GM18499 (cell line): ENCODE results near the gene KSR2.

Experiments used
- ATAC-seq: cut with Tn5 transposase; IDR thresholded peaks from one replicate; pipeline ENCODE4 v1.9.1; 2021; ENCODE audit warnings: moderate number of reproducible peaks; ENCODE audit not compliant: insufficient read depth, unreplicated experiment

The KSR2 gene

GRCh38 chr12:117968151-117968789 lies 520 bp downstream of the KSR2 start:
- no peak for ATAC-seq

- no peak for ATAC-seq
Observed at GRCh38 chr12:117967512-117967911, 1.3 kb downstream of the KSR2 start.

- no peak for ATAC-seq
Observed at GRCh38 chr12:117967043-117967442, 1.7 kb downstream of the KSR2 start.

GRCh38 chr12:117966511-117966910 lies 2.3 kb downstream of the KSR2 start:
- no peak for ATAC-seq

GRCh38 chr12:117963836-117964235 lies 5.0 kb downstream of the KSR2 start:
- ATAC-seq = no peak

GRCh38 chr12:117936722-117937484 lies 31.9 kb downstream of the KSR2 start:
- no peak for ATAC-seq

GRCh38 chr12:117933545-117933944 lies 35.2 kb downstream of the KSR2 start:
- no peak for ATAC-seq

- no peak for ATAC-seq
Observed at GRCh38 chr12:117926391-117926899, 42.3 kb downstream of the KSR2 start.

- ATAC-seq = no peak
Observed at GRCh38 chr12:117921929-117922777, 46.6 kb downstream of the KSR2 start.

- ATAC-seq = no peak
Observed at GRCh38 chr12:117919479-117919878, 49.3 kb downstream of the KSR2 start.

GRCh38 chr12:117914686-117915085 lies 54.1 kb downstream of the KSR2 start:
- no peak for ATAC-seq

- ATAC-seq = no peak
Observed at GRCh38 chr12:117912756-117913155, 56.0 kb downstream of the KSR2 start.

- no peak for ATAC-seq
Observed at GRCh38 chr12:117908411-117908810, 60.4 kb downstream of the KSR2 start.

- ATAC-seq = no peak
Observed at GRCh38 chr12:117907108-117907689, 61.6 kb downstream of the KSR2 start.

- ATAC-seq = no peak
Observed at GRCh38 chr12:117904051-117904450, 64.7 kb downstream of the KSR2 start.

- ATAC-seq = no peak
Observed at GRCh38 chr12:117903110-117903840, 65.5 kb downstream of the KSR2 start.

GRCh38 chr12:117901631-117902030 lies 67.2 kb downstream of the KSR2 start:
- ATAC-seq = no peak

- no peak for ATAC-seq
Observed at GRCh38 chr12:117900561-117900960, 68.2 kb downstream of the KSR2 start.

GRCh38 chr12:117897372-117898161 lies 71.2 kb downstream of the KSR2 start:
- no peak for ATAC-seq
